ENCODE data around the gene DNAAF6.
"Not testable (repeated sequence)": the region's sequence is repeated elsewhere in the genome, so short reads cannot be mapped to it uniquely, and the experiment has no call there.

Gene DNAAF6

DNA sequence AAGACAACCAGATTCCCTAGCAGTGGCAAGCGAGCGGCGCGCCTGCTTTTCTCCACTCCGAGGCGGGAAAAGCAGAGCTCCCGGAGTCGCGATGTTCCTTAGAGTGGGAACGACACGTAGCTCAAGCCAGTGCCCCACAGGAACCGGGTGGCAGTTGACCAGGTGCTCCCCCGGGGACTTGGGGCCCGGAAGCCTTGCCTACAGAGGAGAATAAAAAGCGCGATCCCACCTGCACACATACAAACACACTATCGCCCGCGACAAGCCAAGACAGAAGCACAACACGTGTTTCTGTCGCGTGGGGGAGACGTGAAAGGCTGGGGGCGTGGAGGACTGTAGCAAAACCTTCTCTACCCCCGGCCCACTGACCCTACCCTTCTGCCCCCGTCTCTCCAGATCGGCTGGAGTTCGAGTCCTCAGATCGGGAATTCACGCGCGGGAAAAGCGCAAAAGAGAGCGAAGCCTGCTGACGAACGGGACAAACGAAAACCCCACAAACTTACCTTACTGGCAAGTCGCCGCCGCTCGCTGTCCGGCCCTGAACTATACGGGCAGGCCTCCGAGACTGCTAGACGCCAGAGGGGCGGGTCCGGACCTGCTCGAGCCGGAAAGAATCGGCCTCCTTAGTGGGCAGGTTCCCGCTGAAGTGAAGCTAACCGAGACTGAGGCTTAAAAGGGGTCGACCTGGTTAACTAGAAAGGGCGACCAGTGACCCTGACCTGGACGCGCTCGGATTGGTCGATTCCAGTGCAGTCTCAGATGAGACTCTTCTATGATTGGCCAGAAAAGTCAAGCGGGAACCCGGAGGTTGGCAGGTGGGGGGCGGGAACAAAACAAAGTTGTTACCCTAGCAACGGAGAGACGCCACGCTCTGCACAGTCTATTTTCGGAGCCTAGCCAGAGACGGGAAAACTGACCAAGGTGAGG is at the start of gene DNAAF6, which contains the start of gene NUP62CL:
DNAAF6 (plus strand) TSS at position 842 of the 927 bp plus-strand sequence. CDS start 6,265 bp downstream, outside the sequence.
NUP62CL (minus strand) TSS at position 664 of the 927 bp plus-strand sequence. CDS start 31,287 bp downstream, outside the sequence.
- DNase-seq = peak; percentile 61

DNA sequence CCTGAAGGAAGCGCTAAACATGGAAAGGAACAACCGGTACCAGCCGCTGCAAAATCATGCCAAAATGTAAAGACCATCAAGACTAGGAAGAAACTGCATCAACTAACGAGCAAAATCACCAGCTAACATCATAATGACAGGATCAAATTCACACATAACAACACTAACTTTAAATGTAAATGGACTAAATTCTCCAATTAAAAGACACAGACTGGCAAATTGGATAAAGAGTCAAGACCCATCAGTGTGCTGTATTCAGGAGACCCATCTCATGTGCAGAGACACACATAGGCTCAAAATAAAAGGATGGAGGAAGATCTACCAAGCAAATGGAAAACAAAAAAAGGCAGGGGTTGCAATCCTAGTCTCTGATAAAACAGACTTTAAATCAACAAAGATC is 48.8 kb upstream of the DNAAF6 start:
- not testable (repeated sequence) for DNase-seq

DNA sequence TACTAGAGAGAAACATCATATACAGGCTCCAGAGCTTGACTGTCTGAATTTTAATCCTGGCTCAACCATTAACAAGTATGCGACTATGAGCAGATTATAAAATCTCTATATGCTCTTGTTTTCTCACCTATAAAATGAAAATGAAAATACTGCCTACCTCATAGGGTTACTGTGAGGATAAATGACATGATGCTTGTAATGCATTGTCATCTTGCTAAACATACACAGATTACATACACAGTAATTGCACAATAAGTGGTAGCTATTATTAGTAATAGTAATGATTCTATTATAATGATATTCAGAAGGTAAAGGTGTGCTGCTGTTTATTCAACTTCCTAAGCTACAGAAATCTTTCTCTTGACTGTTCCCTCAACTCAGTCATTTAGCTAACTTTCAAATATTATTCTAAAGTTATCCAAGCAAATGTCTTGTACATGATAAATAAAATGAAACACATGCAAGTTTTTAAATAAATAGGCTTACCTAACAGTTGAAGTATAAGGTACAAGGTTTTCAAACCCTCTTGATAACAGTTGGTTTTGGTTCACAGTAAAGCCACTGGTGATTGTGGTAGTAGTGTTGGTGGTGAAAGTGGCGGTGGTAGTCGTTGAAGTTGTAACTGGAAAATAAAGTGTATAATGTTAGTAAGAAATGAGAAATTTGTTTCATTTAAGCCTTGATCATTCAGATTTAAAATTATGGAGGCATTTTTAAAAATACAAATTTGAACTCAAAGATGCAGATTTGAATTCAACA is 39.1 kb upstream of the DNAAF6 start:
- DNase-seq = no peak

DNA sequence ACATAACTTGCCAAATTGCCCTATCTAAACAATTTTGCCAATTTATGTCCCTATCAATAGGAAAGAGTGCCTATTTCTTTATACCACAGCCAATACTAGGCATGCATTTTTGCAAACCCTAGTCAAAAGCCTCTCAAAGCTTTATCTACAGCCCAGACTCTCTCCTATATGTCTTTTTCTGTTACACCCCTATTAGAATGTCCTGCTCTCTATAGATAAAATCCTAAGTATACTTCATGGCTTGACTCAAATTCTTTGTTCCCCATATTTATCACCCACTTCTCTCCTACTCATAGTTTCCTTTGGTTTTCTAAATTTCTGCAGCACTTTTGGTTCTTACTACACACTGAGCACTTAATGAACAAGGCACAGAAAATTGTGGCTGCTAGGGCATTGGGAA is 38.2 kb upstream of the DNAAF6 start:
- DNase-seq = no peak

DNA sequence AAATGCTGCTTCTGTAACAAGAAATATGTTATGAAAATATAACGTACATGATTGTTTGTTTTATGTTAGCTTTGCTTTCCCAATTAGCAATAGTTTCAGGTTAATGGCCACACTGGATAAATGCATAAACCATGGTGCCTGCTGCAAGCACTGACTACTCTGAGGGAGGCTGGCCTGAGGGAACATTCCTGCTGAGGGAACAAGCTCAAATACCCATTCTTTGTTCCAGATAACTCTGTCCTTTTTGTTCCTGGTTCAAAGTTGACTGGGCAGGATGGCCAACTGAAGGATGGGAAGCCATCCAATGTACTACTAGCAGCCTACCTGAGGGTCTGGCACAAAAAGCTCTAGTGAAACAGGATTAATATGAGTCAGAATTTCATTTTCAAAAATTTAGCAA is 37.7 kb upstream of the DNAAF6 start:
- no peak for DNase-seq

DNA sequence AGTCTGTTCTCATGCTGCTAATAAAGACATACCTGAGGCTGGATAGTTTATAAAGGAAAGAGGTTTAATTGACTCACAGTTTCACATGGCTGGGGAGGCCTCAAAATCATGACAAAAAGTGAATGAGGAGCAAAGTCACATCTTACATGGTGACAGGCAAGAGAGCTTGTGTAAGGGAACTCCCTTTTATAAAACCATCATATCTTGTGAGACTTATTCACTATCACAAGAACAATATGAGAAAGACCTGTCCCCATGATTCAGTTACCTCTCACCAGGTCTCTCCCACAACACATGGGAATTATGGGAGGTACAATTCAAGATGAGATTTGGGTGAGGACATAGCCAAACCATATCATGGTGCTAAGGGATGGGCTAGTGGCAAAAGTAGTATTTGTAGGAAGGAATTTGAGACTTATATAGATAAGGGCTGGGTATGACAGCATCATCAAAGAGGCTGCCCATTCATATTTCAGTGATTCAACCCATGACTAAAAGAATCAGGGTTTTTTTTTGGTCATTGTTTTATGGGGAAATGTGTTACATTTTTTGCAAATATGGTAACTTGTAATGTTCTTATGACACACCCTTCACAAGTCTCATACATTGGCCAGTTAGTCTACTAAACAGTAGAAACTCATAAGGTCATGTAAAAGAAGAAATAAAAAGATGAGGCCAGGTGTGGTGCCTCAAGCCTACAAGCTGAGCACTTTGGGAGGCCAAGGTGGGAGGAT is 34.9 kb upstream of the DNAAF6 start:
- DNase-seq = no peak

DNA sequence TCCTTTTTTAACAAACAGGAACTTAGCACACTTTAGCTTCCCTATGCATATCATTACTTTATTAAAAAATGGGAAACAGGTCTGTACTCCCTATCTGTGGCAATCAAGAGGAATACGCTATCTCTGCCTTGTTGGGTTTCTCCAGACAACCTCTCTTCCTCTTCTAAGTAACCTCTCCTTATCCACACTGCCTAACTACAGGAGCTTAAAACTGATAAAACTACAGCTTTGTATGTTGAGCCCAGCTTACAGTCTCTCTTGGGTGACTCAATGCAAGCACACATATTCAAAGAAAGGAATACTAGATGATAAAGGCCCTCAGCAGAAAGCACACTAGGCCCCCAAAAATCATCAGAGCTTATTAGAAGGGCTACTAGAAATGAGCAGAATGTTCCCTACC is 9.1 kb upstream of the DNAAF6 start:
- no peak for DNase-seq

DNA sequence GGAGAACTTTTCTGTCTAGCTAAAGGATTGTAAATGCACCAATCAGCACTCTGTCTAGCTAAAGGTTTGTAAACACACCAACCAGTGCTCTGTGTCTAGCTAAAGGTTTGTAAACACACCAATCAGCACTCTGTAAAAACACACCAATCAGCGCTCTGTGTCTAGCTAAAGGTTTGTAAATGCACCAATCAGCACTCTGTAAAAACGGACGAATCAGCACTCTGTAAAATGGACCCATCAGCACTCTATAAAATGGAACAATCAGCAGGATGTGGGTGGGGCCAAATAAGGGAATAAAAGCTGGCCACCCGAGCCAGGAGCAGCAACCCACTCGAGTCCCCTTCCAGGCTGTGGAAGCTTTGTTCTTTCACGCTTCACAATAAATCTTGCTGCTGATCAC is 8.3 kb upstream of the DNAAF6 start:
- DNase-seq = not testable (repeated sequence)

DNA sequence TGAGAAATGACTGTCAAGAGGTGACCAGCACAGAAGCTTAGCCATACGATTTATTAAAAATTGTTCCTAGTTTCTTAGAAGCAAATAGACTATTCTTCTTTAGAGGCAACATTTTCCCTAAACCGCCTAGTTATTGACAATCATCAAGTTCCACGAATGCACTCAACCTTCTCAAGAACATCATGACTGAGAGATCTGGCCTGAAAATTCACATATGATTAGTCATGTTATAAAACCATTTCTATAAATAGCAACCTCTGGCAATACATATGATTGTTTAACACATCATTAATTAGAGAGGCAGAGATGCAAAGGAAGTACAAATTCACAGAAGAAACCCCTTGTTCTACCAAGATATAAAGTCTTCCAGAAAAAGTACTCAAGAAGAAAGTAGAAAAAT is 6.9 kb upstream of the DNAAF6 start:
- DNase-seq = no peak

DNA sequence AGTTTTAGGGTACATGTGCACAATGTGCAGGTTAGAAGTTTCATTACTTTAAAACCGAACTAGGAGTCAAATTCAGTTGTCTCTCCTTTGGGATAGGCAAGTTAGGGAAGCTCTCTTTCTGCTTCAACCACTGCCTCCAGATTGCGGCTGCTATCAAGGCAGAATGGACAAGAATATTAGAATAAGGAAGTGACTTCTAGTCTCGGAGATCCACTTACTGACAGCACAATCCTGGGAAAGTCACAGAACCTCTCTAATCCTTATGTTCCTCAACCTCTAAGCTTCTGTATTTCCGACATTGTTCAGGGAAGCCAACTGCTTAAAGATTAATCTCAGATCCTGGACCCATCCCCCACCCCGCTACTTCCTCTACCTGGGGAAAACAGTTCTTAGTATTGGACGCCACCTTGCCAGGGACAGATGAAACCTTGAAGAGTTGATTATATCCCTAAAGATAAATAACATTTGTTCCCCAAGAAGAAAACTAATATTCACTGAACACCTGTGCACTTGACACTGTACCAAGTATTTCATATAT is 2.3 kb upstream of the DNAAF6 start:
- no peak for DNase-seq

DNA sequence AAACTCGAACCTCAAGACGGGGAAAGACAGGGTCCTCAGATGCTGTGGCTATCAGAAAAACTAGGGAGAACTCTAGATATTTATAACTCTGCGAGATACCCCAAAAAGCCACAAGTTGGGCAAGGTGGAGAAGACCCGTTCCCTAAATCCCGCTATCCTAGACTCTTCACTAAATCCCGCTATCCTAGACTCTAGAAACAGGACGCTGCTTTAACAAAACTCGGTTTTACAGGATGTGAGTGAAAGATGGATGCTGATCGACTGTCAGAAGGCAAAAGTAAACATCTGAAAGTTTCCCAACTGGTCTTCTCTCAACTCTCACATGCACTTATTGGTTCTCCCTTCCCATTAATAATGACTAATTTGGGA is 270 bp downstream of the DNAAF6 start:
- DNase-seq = no peak

DNA sequence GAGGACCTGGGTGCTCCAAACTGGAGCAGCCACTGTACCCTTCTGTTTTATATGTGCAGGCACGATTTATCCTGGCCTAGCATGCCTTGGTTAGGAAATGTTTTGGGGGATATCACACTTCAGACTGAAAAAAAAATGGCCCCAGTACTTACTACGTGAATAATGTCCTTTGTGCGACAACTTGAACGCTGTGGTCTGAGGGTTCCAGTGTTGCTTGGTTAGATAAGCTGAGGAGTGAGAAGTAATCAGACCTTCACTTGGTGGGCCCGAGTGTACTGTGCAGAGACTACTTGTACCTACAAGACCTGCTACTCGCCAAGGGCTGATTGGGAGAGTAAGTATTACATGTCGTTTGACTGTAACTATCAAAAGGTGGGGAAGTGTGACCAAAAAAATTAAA is 678 bp downstream of the DNAAF6 start:
- DNase-seq = no peak

DNA sequence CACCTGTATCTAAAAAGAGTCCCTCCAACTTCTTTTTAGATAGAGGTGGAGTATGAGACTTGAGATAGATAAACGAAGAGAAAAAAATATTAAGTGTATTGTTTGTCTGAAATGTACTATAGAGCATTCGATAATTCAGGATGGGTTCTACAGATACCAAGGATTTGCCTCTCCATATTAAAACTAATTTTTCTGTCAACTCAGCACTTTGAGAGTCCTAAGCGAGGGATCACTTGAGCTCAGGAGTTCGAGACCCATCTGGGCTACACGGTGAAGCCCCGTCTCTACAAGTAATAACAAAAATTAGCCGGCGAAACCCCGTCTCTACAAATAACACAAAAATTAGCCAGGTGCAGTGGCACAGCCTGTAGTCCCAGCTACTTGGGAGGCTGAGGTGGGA is 1.5 kb downstream of the DNAAF6 start:
- DNase-seq = no peak

DNA sequence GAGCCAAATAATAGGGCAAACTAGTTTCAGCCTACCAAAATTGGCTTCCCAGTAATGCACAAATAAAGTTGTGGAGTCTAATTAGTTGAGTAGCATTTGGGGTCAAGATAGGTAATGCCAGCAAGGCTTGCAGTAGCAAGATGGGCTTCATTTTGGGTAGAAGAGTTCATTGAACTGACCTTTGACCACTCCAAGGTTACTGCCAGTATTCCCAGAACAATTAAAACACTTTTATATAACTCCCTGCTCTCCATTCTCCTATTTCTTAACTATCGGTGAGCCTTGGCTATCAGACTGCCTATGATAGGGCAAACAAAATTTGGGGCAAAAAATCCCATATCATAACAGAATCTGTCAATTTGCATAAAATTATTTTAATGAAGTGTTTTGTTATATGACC is 7.1 kb downstream of the DNAAF6 start:
- DNase-seq = no peak

DNA sequence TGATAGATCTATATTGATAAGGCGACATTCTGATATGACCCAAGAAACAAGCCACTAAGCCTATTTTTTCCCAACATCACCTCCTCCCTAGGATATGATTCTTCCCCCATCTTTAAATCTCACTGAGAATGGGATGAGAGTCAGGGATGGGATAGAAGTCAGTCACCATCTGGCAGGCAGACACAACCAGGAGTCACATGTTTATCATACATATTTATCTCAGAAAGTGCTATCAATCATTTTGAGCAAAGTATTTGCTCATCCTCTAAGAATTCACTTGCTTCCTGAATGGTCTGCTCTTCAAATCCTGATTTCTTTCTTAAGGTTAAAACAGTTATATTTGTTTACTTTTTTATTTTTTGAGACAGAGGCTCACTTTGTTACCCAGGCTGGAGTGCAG is 20.3 kb downstream of the DNAAF6 start:
- DNase-seq = no peak

DNA sequence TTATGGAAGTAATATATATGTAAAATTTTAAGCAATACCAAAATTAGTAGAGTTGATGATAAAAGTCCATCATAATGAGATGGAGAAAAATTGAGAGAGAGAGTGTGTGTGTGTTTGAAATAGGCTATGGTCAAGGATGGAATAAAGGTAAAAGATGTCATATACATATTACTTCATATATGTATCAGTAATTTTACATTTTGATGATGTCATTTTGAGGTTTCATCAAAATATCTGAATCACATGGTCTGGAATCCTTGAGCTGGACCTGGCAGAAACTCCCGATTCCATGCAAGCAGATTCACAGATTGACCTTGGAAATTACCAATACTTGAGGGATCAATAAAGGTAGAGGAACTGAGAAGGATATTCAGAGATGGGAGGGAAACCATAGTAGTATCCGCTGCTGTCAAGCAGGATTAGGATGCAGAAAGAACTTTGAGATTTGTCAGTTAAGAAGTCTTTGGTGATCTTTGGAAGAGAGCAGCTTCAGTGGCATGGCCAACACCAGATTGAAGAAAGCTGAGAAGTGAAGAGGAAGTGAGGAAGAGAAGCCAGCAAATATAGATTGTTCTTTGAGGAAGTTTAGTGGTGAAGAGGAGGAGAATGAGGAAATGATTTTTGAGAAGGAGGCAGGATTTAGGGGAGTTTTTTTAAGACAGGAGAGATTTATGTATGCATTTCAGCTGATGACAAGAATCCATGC is 21.5 kb downstream of the DNAAF6 start:
- no peak for DNase-seq

DNA sequence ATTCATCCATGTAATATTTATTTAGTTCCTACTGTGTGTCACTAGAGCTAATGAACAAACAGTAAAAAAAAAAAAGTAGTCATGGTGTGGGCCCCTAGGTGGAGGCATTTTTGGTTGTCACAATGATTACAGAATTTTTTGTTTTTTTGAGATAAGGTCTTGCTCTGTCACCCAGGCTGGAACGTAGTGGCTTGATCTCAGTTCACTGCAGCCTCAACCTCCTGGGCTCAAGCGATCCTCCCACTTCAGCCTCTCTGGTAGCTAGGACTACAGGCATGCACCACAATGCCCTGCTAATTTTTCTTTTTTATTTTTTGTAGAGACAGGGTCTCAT is 22.0 kb downstream of the DNAAF6 start:
- DNase-seq = no peak

DNA sequence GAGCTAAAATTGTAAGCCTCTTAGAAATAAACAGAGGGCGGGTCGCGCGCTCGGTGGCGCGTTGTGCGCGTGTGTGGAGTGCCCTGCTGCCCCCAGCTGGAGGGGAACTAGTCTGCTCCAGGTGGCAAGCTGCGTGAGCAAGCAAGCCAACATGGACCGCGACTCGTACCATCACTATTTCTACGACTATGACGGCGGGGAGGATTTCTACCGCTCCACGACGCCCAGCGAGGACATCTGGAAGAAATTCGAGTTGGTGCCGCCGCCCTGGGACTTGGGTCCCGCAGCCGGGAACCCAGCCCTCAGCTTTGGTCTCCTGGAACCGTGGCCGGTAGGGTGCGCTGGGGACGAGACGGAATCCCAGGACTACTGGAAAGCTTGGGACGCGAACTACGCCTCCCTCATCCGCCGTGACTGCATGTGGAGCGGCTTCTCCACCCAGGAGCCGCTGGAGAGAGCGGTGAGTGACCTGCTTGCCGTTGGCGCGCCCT is 66.1 kb downstream of the DNAAF6 start:
- no peak for DNase-seq

DNA sequence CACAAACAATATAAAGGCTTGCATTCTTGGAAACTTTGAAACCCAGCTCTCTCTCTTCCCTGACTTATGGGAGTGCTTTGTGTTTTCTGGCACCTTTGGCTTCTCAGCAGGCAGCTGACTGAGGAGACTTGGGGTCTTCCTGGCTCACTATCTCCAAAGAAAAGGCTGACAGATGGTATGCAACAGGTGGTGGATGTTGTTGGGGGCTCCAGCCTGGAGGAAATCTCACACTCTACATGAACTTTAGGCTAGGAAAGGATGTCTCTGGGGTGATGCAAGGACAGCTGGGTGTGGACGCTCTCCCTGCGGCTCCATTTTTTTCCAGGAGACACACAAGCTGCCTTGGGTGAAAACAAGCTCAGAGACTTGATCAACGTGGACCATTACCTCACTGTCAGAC is 67.4 kb downstream of the DNAAF6 start:
- no peak for DNase-seq

DNA sequence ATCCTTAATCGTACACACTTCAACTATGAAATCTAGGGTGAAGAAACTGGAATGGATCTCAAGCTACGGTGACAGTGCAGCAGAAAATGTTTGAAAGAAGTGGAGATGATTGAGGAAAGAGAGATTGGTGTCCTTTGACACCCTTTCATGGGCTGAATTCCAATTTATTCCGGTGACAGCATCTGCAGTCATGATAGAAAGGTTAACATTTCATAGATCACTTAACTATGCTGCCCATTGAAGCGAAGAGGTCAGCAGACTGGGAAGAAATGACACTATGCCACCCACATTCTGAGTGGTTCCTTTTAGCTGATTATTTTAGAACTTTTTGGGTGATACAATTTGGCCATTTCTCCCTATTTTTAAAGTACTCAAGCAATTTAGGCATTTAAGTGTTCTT is 82.3 kb downstream of the DNAAF6 start:
- no peak for DNase-seq

DNA sequence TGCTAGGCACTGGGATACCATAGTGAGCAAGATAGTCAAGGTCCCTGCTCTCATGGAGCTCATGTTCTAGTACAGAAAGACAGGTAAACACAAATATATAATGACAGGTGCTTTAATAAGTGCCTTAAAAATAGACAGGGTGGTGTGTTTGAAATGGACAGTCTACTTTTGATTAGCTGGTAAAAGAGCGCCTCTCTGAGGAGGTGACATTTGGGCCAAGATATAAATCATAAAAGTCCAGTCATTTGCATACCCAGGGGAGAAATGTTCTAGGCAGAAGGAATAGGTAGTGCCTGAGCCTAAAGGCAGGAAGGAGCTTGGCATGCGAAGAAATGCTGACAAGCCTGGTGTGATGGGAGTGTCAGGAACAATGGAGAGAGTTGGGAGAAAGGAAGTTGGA is 83.6 kb downstream of the DNAAF6 start:
- no peak for DNase-seq

DNA sequence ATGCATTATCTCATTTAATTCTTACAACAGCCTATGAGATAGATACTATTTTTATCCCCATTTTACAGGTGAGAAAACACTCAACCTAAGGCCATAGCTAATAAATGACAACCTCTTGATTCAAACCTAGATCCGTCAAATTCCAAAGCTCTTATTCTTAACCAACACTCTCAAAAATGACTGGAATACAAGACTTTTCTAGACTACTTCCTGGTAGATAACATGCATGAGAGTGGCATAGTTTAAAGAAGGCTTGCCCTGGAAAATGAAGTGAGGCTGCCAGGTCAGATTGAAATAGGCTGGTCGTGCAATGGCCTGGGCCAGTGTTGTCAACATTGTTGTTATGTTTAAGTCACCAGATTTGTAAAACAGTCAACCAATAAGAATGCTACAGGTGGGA is 86.6 kb downstream of the DNAAF6 start:
- DNase-seq = no peak
